CD14-positive monocyte (primary cell): Measurements from ENCODE around the gene SLITRK4. TPM values are rescaled to one million over a fixed set of nuclear protein-coding genes. Genes with fewer than 3 reads are reported as not detected.

Experiments
- DNase-seq, 3 donors: peaks; one replicate each; pipeline ENCODE4 v3.0.0-alpha.2; 2011 to 2022
- H2AFZ ChIP-seq: 2 replicates; pipeline ENCODE4 v1.6.0; 2012; ENCODE audit warnings: mild to moderate bottlenecking, low read depth, low read length, inconsistent platforms; ENCODE audit not compliant: insufficient read depth, poor library complexity, severe bottlenecking
- H3K27ac ChIP-seq, 2 donors: 1 replicate in 1 of 2; 2 replicates in 1 of 2; pipeline ENCODE4 v1.5.1; 2012 to 2013; ENCODE audit warnings: low read length in 2 of 2, control low read depth in 1 of 2, inconsistent platforms in 1 of 2, low read depth in 1 of 2, mild to moderate bottlenecking in 1 of 2
- H3K27me3 ChIP-seq, 2 donors: one replicate each; pipeline versions ENCODE4 v1.6.0 to v1.6.1; 2011 to 2013; ENCODE audit warnings: low read length in 2 of 2; ENCODE audit not compliant: control insufficient read depth in 2 of 2, insufficient read depth in 2 of 2
- H3K36me3 ChIP-seq, 2 donors: replicated peaks in 1 of 2; 1 replicate in 1 of 2; 2 replicates in 1 of 2; pipeline versions ENCODE4 v1.5.1 to v1.6.1; 2012 to 2013; ENCODE audit warnings: low read length in 2 of 2, control low read depth in 1 of 2, inconsistent platforms in 1 of 2, mild to moderate bottlenecking in 1 of 2; ENCODE audit not compliant: insufficient read depth in 2 of 2, control insufficient read depth in 1 of 2
- H3K4me1 ChIP-seq, 2 donors: 1 replicate in 1 of 2; 2 replicates in 1 of 2; pipeline versions ENCODE4 v1.5.1 to v1.6.1; 2012 to 2013; ENCODE audit warnings: low read length in 2 of 2, control low read depth in 1 of 2, inconsistent platforms in 1 of 2, mild to moderate bottlenecking in 1 of 2, moderate library complexity in 1 of 2; ENCODE audit not compliant: insufficient read depth in 2 of 2, control insufficient read depth in 1 of 2
- H3K4me2 ChIP-seq: replicated peaks from 2 replicates; pipeline ENCODE3; 2012; ENCODE audit warnings: low read length, moderate library complexity, mild to moderate bottlenecking; ENCODE audit not compliant: poor library complexity, severe bottlenecking; ENCODE audit errors: extremely low read depth
- H3K4me3 ChIP-seq, 3 experiments: fragments of 200-600 bp in 1 of 3; sonication (generic) in 1 of 3; replicated peaks in 1 of 3; 1 replicate in 2 of 3; 2 replicates in 1 of 3; pipeline ENCODE4 v1.5.1; 2011 to 2013; ENCODE audit warnings: low read length in 3 of 3, mild to moderate bottlenecking in 3 of 3, control low read depth in 2 of 3, low read depth in 2 of 3, inconsistent platforms in 1 of 3, moderate library complexity in 1 of 3
- H3K79me2 ChIP-seq: 2 replicates; pipeline ENCODE4 v1.6.0; 2012; ENCODE audit warnings: mild to moderate bottlenecking, control low read depth, inconsistent platforms, low read length, moderate library complexity; ENCODE audit not compliant: insufficient read depth
- H3K9ac ChIP-seq: 2 replicates; pipeline ENCODE4 v1.6.0; 2017; ENCODE audit warnings: low read length, mild to moderate bottlenecking; ENCODE audit not compliant: insufficient read depth, poor library complexity, severe bottlenecking
- H3K9me3 ChIP-seq, 2 donors: replicated peaks in 1 of 2; 1 replicate in 1 of 2; 2 replicates in 1 of 2; pipeline versions ENCODE4 v1.5.1 to v1.6.1; 2012 to 2013; ENCODE audit warnings: low read length in 2 of 2, control low read depth in 1 of 2; ENCODE audit not compliant: control insufficient read depth in 1 of 2, insufficient read depth in 1 of 2
- H4K20me1 ChIP-seq: 2 replicates; pipeline ENCODE4 v1.6.0; 2012; ENCODE audit warnings: mild to moderate bottlenecking, low read length, control low read depth, moderate library complexity; ENCODE audit not compliant: insufficient read depth
- H3K27ac Mint-ChIP-seq, 7 donors: one replicate each; pipeline ENCODE4 v1.8.0; 2020; ENCODE audit warnings: mild to moderate bottlenecking in 7 of 7, mixed read lengths in 7 of 7, moderate library complexity in 6 of 7, inconsistent platforms in 2 of 7
- H3K27me3 Mint-ChIP-seq, 3 donors: one replicate each; pipeline ENCODE4 v1.8.0; 2021 to 2022; ENCODE audit warnings: low read depth in 3 of 3, mild to moderate bottlenecking in 3 of 3, mixed read lengths in 3 of 3, moderate library complexity in 3 of 3, inconsistent platforms in 1 of 3
- H3K36me3 Mint-ChIP-seq, 2 donors: one replicate each; pipeline ENCODE4 v1.8.0; 2020; ENCODE audit warnings: mixed read lengths in 2 of 2, inconsistent platforms in 1 of 2, mild to moderate bottlenecking in 1 of 2
- H3K4me1 Mint-ChIP-seq: one replicate; pipeline ENCODE4 v1.8.0; 2020; ENCODE audit warnings: mild to moderate bottlenecking, mixed read lengths
- H3K4me3 Mint-ChIP-seq, 2 donors: one replicate each; pipeline ENCODE4 v1.8.0; 2020; ENCODE audit warnings: mild to moderate bottlenecking in 2 of 2, mixed read lengths in 2 of 2, moderate library complexity in 1 of 2
- H3K9me3 Mint-ChIP-seq, 7 donors: one replicate each; pipeline ENCODE4 v1.8.0; 2020 to 2022; ENCODE audit warnings: mixed read lengths in 7 of 7, mild to moderate bottlenecking in 6 of 7, moderate library complexity in 6 of 7, inconsistent platforms in 2 of 7
- WGBS: methylation state at CpG from one replicate; pipeline ENCODE4 v1.1.5; 2013; ENCODE audit warnings: missing lambda C conversion rate; ENCODE audit not compliant: insufficient coverage; 5-methylcytosine and 5-hydroxymethylcytosine counted together
- intact Hi-C, 2 donors: fragments of 100-400 bp; cut with micrococcal nuclease; formaldehyde crosslinking; loops; one replicate each; pipeline versions ENCODE4 v1.15.0 to v1.15.1; 2023
- polyA plus RNA-seq, 3 donors: library from polyadenylated mRNA; depleted of rRNA in 1 of 3; unstranded in 2 of 3; stranded (reverse) in 1 of 3; fragments of 300-500 nt in 2 of 3; fragments of >200 nt in 1 of 3; fragmentation: Illumina TruSeq in 2 of 3; gene quantifications; 1 replicate in 2 of 3; 2 replicates in 1 of 3; pipeline ENCODE4 v1.2.3, GENCODE V29; 2012 to 2021
- TF ChIP-seq, protein P1 (sequence below): fragments of 200-600 bp; IDR thresholded peaks from one replicate; pipeline ENCODE4 v1.8.0; 2022; ENCODE audit warnings: antibody characterized with exemption, mild to moderate bottlenecking

The SLITRK4 gene
- polyA plus RNA-seq, 3 donors = 4.7 to 13.2 (median 11.6) TPM

DNA sequence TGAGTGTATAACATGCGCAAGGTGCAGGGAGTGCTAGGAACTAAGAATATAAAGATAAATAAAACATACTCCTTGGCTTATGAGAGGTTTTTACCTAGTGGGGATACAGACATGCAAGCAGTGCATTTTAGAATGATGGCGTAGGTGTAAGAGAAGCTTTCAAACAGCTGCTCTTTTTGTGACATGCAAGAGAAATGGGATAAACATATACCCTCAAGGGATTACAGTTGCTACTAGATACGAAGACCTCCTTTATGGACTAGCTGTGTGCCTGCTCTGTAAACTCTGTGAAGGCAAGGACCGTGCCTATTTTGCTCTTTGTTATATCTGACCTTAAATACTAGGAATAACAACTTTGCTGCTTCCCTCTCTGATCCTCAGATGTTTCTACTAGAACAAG, 39.0 kb upstream of the SLITRK4 start:
- Mint-ChIP-seq H3K4me1 (no peaks in the 10 kb centered on the region), H3K27ac (no peak overlapping the region), H3K4me3 (no peak overlapping the region), H3K27me3 (peaks cover 0 to 2% (median 0%) of the 10 kb centered on the region in 3 donors), H3K9me3 (peaks cover 0 to 2% (median 0%) of the 10 kb centered on the region in 7 donors), H3K36me3 (no peaks in the 10 kb centered on the region)
- Histone ChIP-seq H4K20me1 (no peaks in the 10 kb centered on the region), H3K9me3 (no peaks in the 10 kb centered on the region), H3K4me3 (no peak overlapping the region), H3K36me3 (no peaks in the 10 kb centered on the region), H3K4me1 (no peaks in the 10 kb centered on the region), H3K27me3 (no peaks in the 10 kb centered on the region), H3K27ac (no peak overlapping the region), H3K79me2 (no peaks in the 10 kb centered on the region), H3K4me2 (no peak overlapping the region), H2AFZ (no peak overlapping the region), H3K9ac (no peak overlapping the region)
- no peak for DNase-seq
- intact Hi-C loops = no loop called here
- TF ChIP-seq, protein P1, sequence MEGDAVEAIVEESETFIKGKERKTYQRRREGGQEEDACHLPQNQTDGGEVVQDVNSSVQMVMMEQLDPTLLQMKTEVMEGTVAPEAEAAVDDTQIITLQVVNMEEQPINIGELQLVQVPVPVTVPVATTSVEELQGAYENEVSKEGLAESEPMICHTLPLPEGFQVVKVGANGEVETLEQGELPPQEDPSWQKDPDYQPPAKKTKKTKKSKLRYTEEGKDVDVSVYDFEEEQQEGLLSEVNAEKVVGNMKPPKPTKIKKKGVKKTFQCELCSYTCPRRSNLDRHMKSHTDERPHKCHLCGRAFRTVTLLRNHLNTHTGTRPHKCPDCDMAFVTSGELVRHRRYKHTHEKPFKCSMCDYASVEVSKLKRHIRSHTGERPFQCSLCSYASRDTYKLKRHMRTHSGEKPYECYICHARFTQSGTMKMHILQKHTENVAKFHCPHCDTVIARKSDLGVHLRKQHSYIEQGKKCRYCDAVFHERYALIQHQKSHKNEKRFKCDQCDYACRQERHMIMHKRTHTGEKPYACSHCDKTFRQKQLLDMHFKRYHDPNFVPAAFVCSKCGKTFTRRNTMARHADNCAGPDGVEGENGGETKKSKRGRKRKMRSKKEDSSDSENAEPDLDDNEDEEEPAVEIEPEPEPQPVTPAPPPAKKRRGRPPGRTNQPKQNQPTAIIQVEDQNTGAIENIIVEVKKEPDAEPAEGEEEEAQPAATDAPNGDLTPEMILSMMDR = no peak
- no CpG with 5 or more reads among the region's 4 CpGs for WGBS

DNA sequence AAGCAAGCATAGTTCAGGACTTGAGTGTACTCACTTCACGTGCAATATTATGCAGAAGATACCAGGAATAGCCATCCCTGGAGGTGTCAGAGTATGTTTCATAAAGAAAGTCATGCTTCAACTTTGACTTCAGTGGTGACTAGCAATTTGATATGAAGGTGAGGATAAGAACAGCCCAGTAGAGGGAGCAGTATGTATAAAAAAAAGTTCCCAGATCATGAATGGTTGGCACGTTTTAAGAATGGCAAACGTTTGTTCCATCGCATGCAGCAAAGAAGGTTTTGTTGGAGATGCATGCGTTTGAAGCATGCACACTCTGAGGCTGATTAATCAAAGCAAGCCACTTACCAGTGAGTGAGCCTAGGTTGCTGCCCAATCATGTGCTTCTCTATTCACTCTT, 33.5 kb upstream of the SLITRK4 start:
- TF ChIP-seq, protein P1 = no peak
- H3K9me3 Mint-ChIP-seq = no peaks in the 10 kb centered on the region
- H3K27me3 ChIP-seq = no peaks in the 10 kb centered on the region

More for the DNA sequence above, 33.5 kb upstream of the SLITRK4 start:
- Mint-ChIP-seq H3K4me1 (no peaks in the 10 kb centered on the region), H3K27ac (no peak overlapping the region), H3K4me3 (no peak overlapping the region), H3K36me3 (no peaks in the 10 kb centered on the region), H3K27me3 (no peaks in the 10 kb centered on the region)
- Histone ChIP-seq H3K4me2 (no peak overlapping the region), H4K20me1 (no peaks in the 10 kb centered on the region), H3K4me3 (no peak overlapping the region), H2AFZ (no peak overlapping the region), H3K27ac (no peak overlapping the region), H3K9ac (no peak overlapping the region), H3K4me1 (no peaks in the 10 kb centered on the region), H3K9me3 (no peaks in the 10 kb centered on the region), H3K36me3 (no peaks in the 10 kb centered on the region), H3K79me2 (no peaks in the 10 kb centered on the region)
- intact Hi-C loops = no loop called here
- no CpG with 5 or more reads among the region's 5 CpGs for WGBS
- no peak for DNase-seq
